ENCODE results near the gene DNAAF6.
"Not testable (repeated sequence)": the region's sequence is repeated elsewhere in the genome, so short reads cannot be mapped to it uniquely, and the experiment has no call there.

DNAAF6 gene

GRCh38 chrX:107171369-107172102, 34.9 kb upstream of the DNAAF6 start:
- no peak overlapping the region for H3K27ac ChIP-seq (ENCODE audit: poor library complexity, severe bottlenecking)
- no peak for TF ChIP-seq CTCF (IDR thresholded peaks at IDR 0.05; ENCODE audit: poor library complexity, severe bottlenecking)
- DNase-seq (ENCODE audit: low spot score): no peak
- no peaks in the 10 kb centered on the region for H3K27me3 ChIP-seq (ENCODE audit: insufficient read depth, poor library complexity, severe bottlenecking)
- H3K4me1 ChIP-seq (ENCODE audit: insufficient read depth, poor library complexity, severe bottlenecking): no peaks in the 10 kb centered on the region
- H3K4me3 ChIP-seq (ENCODE audit: severe bottlenecking): no peak overlapping the region
- H3K9me3 ChIP-seq (ENCODE audit: severe bottlenecking): no peaks in the 10 kb centered on the region
- no peak for ATAC-seq (ENCODE audit: low read depth)
- no peaks in the 10 kb centered on the region for H3K36me3 ChIP-seq (ENCODE audit: low read depth)

- Histone ChIP-seq H3K36me3 (ENCODE audit: low read depth) (no peaks in the 10 kb centered on the region), H3K9me3 (ENCODE audit: severe bottlenecking) (no peaks in the 10 kb centered on the region), H3K27me3 (ENCODE audit: insufficient read depth, poor library complexity, severe bottlenecking) (no peaks in the 10 kb centered on the region), H3K4me3 (ENCODE audit: severe bottlenecking) (no peak overlapping the region), H3K4me1 (ENCODE audit: insufficient read depth, poor library complexity, severe bottlenecking) (no peaks in the 10 kb centered on the region), H3K27ac (ENCODE audit: poor library complexity, severe bottlenecking) (no peak overlapping the region)
- TF ChIP-seq CTCF (IDR thresholded peaks at IDR 0.05; ENCODE audit: poor library complexity, severe bottlenecking): no peak
- ATAC-seq (ENCODE audit: low read depth) (no peak), DNase-seq (ENCODE audit: low spot score) (no peak)
These were observed 9.1 kb upstream of the DNAAF6 start for GRCh38 chrX:107197319-107197718.

GRCh38 chrX:107198074-107198473, 8.3 kb upstream of the DNAAF6 start:
- not testable (repeated sequence) for H3K4me3 ChIP-seq (ENCODE audit: severe bottlenecking); H3K9me3 ChIP-seq (ENCODE audit: severe bottlenecking); H3K27ac ChIP-seq (ENCODE audit: poor library complexity, severe bottlenecking); H3K36me3 ChIP-seq (ENCODE audit: low read depth); ATAC-seq (ENCODE audit: low read depth); H3K27me3 ChIP-seq (ENCODE audit: insufficient read depth, poor library complexity, severe bottlenecking); H3K4me1 ChIP-seq (ENCODE audit: insufficient read depth, poor library complexity, severe bottlenecking); DNase-seq (ENCODE audit: low spot score)

- ATAC-seq (ENCODE audit: low read depth): no peak
These were observed 6.9 kb upstream of the DNAAF6 start for GRCh38 chrX:107199491-107199890.

GRCh38 chrX:107204068-107204605, 2.3 kb upstream of the DNAAF6 start:
- no peak for TF ChIP-seq CTCF (IDR thresholded peaks at IDR 0.05; ENCODE audit: poor library complexity, severe bottlenecking)
- DNase-seq (ENCODE audit: low spot score) (no peak), ATAC-seq (ENCODE audit: low read depth) (no peak)
- H3K36me3 ChIP-seq (ENCODE audit: low read depth): no peaks in the 10 kb centered on the region
- H3K27me3 ChIP-seq (ENCODE audit: insufficient read depth, poor library complexity, severe bottlenecking): no peaks in the 10 kb centered on the region
- H3K27ac ChIP-seq (ENCODE audit: poor library complexity, severe bottlenecking): no peak overlapping the region
- no peaks in the 10 kb centered on the region for H3K9me3 ChIP-seq (ENCODE audit: severe bottlenecking)
- H3K4me3 ChIP-seq (ENCODE audit: severe bottlenecking): no peak overlapping the region
- no peaks in the 10 kb centered on the region for H3K4me1 ChIP-seq (ENCODE audit: insufficient read depth, poor library complexity, severe bottlenecking)

More at GRCh38 chrX:107199491-107199890, 6.9 kb upstream of the DNAAF6 start:
- H3K27me3 ChIP-seq (ENCODE audit: insufficient read depth, poor library complexity, severe bottlenecking): no peaks in the 10 kb centered on the region
- H3K4me1 ChIP-seq (ENCODE audit: insufficient read depth, poor library complexity, severe bottlenecking): no peaks in the 10 kb centered on the region
- H3K4me3 ChIP-seq (ENCODE audit: severe bottlenecking): no peak overlapping the region
- no peak overlapping the region for H3K27ac ChIP-seq (ENCODE audit: poor library complexity, severe bottlenecking)
- H3K9me3 ChIP-seq (ENCODE audit: severe bottlenecking): no peaks in the 10 kb centered on the region
- TF ChIP-seq CTCF (IDR thresholded peaks at IDR 0.05; ENCODE audit: poor library complexity, severe bottlenecking): no peak
- no peaks in the 10 kb centered on the region for H3K36me3 ChIP-seq (ENCODE audit: low read depth)
- DNase-seq (ENCODE audit: low spot score): no peak

Data from RWPE2 (cell line).